HTR-8/SVneo (cell line): ENCODE measurements around the gene ITGB2.

Experiments
- DNase-seq: peaks from one replicate; pipeline ENCODE4 v3.0.0; 2011; ENCODE audit warnings: low spot score, mixed read lengths; ENCODE audit not compliant: insufficient read length
- FAIRE-seq: peaks from 2 replicates; lab custom pipeline; 2011; peaks lifted over from hg19 to GRCh38; lab: Jason Lieb, UNC

ITGB2 gene

GRCh38 chr21:44929242-44929798 lies 8.6 kb upstream of the ITGB2 start:
- DNase-seq (no peak), FAIRE-seq (peak; percentile 20)

GRCh38 chr21:44928500-44929241 lies 8.0 kb upstream of the ITGB2 start:
- peak; percentile 99 for FAIRE-seq
- DNase-seq = peak; percentile 75

DNA sequence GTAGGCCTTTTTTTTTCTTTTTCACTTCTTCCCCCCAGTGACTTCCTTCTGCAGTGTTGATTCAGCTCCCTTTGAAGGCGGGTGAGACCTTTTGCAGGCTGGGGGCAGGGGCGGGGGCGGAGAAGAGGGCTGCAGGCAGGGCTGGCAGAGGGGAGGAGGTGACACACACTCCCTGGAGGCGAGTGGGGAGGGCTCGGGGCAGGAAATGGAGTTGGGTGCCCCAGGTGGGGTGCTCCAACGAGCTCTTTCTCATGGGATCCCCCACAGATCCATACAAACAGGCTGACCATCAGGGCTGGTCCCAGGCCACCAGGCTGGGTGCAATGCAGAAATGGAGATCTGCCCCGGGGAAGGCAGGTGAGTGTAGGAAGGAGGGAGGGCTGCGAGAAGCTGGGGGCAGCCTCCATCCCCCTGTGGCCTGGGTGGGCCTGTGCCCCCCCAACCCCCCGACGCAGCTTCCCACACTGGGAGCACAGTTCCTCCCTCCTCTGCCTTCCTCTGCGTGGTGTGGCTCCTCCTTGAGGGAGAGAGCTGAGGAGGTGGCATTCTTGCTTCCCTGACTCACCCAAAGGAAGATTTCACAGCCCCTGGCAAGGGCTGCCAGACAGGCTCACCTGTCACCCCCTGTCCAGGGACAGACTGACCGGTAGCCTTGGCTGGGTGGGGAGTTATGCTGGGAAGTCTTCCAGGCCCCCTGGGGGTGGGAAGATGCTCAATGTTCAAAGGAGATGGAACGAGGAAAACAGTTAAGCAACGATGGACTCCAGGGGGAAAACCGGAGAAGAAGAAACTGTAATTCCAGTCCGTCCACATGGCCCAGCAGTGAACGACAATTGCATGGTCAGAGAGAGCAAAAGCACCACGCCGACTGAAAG lies 7.1 kb upstream of the ITGB2 start:
- DNase-seq (peak; percentile 73), FAIRE-seq (peak; percentile 55)

DNA sequence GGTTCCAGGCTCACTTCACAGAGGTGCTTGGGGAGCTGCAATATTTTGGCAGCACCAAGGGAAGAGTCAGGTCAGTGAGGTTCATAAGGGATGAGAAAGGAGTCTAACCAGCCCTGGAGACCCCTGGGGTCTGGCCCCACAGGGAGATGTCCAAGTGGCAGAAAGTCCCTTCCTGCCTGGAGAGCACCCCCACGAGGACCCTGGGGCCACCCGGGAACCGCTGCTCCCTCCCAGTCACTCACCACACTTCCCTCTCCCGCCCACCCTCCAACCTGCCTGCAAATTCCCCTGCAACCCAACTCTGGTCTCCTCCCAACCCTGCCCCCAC lies 6.5 kb upstream of the ITGB2 start:
- FAIRE-seq (no peak), DNase-seq (no peak)

DNA sequence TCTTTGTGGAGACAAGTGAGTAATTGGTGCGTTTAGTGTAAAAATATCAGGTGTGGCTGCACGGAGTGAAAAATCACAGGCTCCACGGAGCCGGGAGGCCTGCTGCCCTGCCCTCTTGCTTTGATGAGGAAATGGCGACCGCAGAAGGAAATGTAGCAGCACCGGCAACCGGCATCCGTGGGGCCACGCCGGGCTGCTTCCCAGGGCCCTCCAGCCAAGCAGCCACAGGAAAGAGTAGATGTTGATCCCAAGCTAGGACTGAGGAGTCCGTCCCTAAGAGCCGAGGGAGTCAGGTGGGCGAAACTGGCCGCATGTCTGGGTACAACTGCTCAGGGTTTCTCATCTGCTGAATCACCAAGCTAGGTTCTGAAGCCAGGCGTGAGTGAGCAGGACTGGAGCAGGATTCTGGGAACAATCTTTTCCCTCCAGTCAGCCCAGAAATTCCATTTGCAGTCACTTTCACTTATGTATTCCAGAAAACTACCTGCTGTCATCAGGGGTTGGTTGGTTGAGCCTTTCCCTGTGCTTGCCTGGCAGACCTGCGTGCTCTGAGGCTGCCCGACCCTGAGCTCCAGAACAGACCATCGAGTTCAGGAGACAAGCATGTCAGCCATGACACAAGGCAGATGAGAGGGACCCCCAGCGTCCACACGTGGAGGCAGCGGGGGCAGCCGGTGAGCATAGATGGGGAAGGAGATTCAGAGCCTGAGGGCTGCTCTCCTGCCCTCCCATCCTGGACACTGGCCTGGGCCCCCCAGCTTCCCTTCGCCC lies 5.8 kb upstream of the ITGB2 start:
- DNase-seq = no peak
- FAIRE-seq = no peak

DNA sequence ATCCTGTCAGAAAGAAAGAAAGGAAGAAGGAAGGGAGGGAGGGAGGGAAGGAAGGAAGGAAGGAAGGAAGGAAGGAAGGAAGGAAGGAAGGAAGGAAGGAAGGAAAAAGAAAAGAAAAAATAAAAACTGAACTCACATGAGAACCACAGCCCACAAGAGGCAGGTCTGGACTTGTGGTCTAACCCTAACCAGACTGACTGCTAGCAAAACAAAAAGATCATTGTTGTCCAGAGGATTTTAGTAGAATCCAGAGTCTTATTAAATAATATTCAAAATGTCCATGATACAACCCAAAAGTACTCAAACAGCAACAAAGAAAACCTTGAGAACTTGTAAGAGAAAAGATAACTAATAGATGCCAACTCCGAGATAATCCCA lies 4.7 kb upstream of the ITGB2 start:
- no peak for DNase-seq

DNA sequence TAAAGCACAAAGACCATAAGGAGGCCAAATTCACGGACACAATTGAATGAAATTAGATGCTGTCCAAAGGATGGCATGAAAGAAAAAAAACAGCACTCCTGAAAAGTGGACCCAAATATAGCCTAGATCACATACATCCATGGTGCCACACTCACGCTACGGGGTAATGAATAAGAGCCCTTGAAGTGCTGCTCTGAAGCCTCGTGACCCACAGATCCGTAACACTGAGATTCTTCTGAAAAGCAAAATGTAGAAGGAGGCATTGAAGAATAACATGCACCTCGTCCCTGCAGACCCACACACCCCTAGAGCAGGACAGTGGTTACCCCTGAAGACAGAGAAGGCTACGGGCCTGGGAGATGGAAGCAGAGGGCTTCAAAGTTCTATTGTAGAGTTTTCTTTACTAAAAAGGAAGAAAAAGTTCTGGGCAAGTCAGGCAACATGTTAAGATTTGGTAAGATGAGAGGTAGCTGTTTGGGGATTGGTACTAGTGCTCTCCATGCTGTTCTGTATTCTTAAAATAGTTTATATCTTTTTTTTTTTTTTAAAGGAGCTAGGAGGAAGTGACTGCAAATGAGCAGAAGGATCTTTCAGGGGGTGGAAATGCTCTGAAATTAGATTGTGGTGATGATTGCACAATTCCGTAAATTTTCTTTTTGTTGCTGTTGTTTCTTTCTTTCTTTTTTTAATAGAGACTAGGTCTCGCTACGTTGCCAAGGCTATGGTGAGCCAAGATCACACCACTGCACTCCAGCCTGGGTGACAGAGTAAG lies 4.1 kb upstream of the ITGB2 start:
- no peak for FAIRE-seq
- no peak for DNase-seq

More for the DNA sequence above, 4.7 kb upstream of the ITGB2 start:
- no peak for FAIRE-seq

DNA sequence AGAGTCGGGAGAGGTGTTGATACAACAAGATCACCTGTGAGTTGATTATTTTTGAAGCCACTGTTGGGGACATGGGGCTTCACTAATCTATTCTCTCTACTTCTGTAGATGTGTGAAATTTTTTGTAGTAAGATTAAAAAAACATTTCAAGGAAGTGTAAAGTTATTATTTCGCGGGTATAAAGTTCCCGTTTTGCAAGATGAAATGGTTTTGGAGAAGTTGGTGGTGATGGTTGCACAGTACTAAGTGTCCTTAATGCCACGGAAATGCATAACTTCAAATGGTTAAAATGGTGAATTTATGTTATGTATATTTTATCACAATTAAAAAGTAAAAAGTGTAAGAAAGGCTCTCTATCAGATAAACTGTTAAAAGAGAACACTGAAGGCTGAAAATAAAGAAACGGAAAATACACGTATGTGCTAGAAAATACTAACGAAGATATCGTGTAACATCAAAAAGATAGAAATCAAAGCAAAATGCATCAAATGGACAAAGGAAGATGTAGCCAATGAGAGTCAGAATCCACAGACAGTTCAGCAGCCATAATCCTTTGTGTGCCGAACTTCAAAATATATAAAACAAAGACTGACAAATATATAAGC lies 2.9 kb upstream of the ITGB2 start:
- FAIRE-seq (no peak), DNase-seq (no peak)

- FAIRE-seq (no peak), DNase-seq (no peak)
Observed at GRCh38 chr21:44921928-44922327, 1.2 kb upstream of the ITGB2 start.

DNA sequence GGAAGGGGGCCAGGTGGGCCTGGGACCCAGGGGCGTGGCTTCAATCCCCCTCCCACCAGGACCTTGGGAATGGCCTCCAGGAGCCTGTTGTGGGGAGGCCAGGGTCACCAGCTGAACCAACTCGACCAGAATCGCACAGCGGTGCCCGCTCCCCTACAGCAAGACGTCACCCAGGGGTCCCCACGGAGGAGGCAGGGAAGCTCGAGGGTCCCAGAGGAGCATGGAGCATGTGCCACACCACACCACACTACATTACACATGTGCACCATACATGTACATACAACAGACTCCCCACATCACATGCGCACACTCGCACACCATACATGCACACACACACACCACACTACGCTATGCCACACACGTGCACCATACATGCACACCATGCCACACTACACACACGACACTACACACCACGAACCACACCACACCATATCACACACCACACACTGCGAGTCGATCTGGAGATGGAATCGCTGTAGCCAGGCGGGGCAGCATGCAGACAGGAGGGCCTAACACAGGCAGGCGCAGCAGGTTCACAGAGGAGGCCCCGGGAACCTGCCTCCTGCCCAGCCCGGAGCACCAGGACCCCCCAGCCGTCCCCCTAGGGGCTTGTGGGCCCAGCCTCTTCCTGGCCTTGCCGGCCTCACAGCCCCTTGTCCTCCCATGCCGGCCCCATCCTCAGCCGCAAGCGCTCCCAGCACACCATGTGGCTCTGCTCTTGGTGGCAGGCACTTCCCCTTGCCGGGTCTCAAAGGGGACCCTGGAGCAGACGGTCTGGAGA lies 596 bp downstream of the ITGB2 start:
- no peak for DNase-seq
- peak; percentile 80 for FAIRE-seq

- no peak for DNase-seq
Observed at GRCh38 chr21:44919111-44919912, 1.4 kb downstream of the ITGB2 start.

GRCh38 chr21:44918581-44919033 lies 2.1 kb downstream of the ITGB2 start:
- FAIRE-seq (no peak), DNase-seq (no peak)

More at GRCh38 chr21:44919111-44919912, 1.4 kb downstream of the ITGB2 start:
- no peak for FAIRE-seq

DNA sequence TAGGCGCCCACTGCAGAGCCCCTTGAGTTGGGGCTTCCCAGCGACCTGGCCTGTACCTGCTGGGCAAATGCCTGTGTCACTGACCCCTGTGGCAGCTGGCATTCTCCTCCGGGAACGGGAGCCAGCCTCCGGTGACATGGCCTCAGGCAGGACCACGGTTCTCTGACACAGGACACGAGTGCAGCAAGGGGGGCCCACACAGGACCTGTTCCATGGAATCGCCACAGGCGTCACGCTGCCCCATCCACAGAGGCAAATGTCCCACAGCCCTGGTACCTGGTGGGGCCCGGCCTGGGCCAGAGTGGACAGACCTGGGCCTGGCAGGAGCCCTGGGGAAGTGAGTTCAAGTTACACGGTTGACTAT lies 2.6 kb downstream of the ITGB2 start:
- no peak for FAIRE-seq
- DNase-seq = no peak

DNA sequence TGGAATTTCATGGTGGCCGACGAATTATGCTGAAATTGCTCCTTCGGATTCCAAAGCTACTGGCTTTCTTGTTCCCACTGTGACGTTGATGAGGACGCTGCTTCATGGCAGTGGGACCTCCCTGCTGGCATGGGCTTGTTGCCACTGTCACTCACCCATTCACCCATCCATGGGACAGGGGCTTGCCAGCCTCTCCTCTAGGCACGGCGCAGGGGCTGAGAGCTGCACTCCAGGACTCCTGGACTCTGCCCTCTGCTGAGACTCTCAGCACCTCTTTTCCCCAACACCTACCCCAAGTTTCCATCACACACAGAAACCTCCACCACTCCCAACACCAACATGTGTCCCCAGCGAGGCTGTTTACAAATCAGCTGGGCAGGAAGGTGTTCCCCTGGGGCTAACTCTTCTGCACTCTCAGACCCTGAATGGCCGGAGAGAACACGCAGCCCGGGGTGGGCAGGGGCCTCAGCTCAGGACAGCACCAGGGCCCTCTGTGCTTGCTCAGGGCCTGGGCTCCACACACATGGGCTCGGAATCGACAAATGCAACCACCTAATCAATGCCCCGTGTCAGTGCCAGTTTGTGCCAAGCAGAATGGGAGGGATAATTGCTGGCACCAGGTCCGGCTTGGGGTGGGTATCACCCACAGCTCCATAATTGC lies 3.1 kb downstream of the ITGB2 start:
- no peak for FAIRE-seq
- no peak for DNase-seq

DNA sequence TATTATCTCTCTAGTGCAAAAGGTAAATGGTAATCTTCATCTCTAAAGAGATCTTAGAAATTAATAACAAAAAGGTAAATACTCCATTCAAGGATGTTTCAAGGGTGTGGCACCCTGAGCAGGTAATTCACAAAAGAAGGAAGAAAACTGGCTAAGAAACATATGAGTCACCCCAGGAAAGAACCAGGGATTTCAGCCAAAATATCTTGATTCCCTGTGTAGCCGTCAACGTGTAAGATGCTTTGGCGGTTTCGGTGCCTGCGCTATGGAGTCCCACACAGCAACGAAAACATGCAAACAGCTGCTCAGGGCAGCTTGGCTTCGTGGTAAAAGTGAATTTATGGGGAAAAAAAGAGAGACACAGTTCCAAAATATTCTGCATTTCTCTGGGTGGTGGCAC lies 3.7 kb downstream of the ITGB2 start:
- DNase-seq (no peak), FAIRE-seq (no peak)

GRCh38 chr21:44914176-44914874 lies 6.4 kb downstream of the ITGB2 start:
- FAIRE-seq (no peak), DNase-seq (no peak)
